Activated T-cell treated with anti-CD3 and anti-CD28 coated beads, Interleukin-2, amount 50 U/mL, for 1 hour (primary cell): ENCODE results near the gene IL20.
"Not testable (repeated sequence)": the region's sequence is repeated elsewhere in the genome, so short reads cannot be mapped to it uniquely, and the experiment has no call there.

Experiments used
- DNase-seq: peaks from one replicate; pipeline ENCODE4 v3.0.0-alpha.2; 2020

IL20 gene

DNA sequence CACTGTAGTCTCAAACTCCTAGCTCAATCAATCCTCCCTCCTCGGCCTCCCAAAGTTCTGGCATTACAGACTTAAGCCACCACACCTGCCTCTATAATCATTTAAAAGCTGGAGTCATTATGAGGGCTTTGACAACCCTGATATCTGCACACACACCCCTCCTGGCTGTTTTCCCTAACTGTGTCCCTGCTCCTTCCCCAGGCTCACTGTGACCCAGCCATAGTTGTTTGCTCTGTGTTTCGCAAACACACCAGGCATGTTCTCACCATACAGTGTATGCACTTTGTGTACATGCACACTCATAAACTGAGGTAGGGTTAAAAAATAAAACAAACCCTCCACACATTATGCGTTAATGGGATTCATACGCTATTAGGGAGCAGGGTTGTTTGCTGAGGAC lies 21.8 kb upstream of the IL20 start:
- DNase-seq: no peak

DNA sequence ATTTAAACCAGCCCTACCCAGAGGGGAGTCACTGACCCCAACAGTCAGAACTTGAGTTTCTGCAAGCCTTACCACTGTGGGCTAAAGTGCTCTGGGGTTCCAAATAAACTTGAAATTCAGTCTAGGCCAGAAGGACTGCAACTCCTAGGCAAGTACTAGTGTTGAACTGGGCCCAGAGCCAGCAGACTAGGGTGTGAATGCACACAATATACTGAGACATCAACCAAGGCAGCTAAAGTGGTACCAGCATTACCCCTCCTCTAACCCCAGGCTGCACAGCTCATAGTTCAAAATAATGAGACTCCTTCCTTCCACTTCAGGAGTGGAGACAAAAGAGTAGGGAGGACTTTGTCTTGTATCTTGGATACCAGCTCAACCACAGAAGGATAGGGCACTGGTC lies 18.9 kb upstream of the IL20 start:
- DNase-seq: no peak

- DNase-seq: no peak
Measured at GRCh38 chr1:206847337-206847834, 18.0 kb upstream of the IL20 start.

DNA sequence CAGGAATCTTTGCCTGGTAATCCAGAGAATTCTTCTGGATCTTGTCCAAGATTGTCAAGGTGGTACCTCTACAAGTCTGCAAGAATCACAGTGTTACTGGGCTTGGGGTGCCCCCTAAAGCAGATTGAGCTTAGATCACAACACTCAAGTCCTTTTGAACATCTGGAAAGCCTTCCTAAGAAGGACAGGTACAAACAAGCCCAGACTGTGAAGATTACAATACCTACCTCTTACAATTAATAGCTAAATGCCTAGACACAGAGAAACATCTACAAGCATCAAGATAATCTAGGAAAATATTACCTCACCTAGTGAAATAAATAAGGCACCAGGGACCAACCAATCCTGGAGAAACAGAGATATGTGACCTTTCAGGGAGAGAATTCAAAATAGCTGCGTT lies 17.5 kb upstream of the IL20 start:
- DNase-seq: no peak

GRCh38 chr1:206850401-206850800 lies 15.0 kb upstream of the IL20 start:
- no peak for DNase-seq

GRCh38 chr1:206851341-206852010 lies 13.9 kb upstream of the IL20 start:
- no peak for DNase-seq

DNA sequence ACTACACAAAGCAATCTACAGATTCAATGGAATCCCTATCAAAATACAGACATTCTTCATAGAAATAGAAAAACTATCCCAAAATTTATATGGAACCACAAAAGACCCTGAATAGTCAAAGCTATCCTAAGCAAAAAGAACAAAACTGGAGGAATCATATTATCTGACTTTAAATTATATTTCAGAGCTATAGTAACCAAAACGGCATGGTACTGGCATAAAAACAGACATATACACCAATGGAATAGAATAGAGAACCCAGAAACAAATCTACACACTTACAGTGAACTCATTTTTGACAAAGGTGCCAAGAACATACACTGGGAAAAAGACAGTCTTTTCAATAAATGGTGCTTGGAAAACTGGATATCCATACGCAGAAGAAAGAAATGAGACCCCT lies 12.8 kb upstream of the IL20 start:
- not testable (repeated sequence) for DNase-seq

DNA sequence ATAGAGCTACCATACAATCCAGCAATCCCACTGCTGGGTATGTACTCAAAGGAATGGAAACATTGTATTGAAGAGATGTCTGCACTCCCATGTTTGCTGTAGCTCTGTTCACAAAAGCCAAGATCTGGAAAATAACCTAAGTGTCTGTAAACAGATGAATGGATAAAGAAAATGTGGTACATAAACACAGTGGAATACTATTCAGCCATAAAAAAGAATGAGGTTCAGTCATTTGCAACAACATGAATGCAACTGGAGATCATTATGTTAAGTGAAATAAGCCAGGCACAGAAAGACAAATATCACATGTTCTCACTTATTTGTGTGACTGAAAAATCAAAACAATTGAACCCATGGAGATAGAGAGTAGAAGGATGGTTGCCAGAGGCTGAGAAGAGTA lies 11.7 kb upstream of the IL20 start:
- DNase-seq: not testable (repeated sequence)

GRCh38 chr1:206854401-206855129 lies 10.9 kb upstream of the IL20 start:
- no peak for DNase-seq

- no peak for DNase-seq
Measured at GRCh38 chr1:206855859-206856258, 9.6 kb upstream of the IL20 start.

GRCh38 chr1:206856674-206857464 lies 8.6 kb upstream of the IL20 start:
- DNase-seq: peak; percentile 24

GRCh38 chr1:206859082-206859521 lies 6.3 kb upstream of the IL20 start:
- no peak for DNase-seq

GRCh38 chr1:206860165-206860564 lies 5.3 kb upstream of the IL20 start:
- no peak for DNase-seq

- DNase-seq: no peak
Measured at GRCh38 chr1:206863266-206863665, 2.2 kb upstream of the IL20 start.

GRCh38 chr1:206866062-206866461 lies 639 bp downstream of the IL20 start:
- DNase-seq: no peak

- no peak for DNase-seq
Measured at GRCh38 chr1:206867239-206867638, 1.8 kb downstream of the IL20 start.

DNA sequence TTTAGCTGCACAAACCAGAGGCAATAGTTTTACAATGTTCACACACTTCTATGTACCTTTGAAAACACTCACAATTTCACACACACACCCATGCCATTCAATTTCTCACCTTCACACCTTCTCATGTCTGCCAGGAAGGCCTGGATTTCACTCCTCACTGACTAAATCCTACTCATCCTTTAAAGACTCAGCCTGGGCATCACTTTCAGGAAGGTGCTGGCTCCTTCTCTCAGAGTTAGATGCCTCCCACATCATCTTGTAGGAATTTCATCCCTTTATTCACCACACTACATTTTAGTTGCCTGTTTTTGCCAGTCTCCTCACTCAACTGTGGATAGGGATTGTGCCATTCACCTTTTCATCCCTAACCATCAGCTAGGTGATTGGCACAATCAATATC lies 2.3 kb downstream of the IL20 start:
- no peak for DNase-seq

DNA sequence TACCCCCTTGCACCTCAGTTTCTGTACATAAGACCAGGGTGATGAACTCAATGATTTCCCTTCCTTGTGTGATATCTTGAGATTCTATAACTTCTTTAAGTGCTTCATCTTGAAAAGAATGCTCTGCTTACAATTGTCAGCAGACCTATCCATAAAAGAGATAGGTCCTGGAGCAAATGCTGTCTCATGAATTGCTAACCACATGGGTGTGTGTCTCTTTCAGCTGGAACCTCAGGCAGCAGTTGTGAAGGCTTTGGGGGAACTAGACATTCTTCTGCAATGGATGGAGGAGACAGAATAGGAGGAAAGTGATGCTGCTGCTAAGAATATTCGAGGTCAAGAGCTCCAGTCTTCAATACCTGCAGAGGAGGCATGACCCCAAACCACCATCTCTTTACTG lies 2.8 kb downstream of the IL20 start:
- DNase-seq: no peak

GRCh38 chr1:206872139-206872538 lies 6.7 kb downstream of the IL20 start:
- DNase-seq: no peak

DNA sequence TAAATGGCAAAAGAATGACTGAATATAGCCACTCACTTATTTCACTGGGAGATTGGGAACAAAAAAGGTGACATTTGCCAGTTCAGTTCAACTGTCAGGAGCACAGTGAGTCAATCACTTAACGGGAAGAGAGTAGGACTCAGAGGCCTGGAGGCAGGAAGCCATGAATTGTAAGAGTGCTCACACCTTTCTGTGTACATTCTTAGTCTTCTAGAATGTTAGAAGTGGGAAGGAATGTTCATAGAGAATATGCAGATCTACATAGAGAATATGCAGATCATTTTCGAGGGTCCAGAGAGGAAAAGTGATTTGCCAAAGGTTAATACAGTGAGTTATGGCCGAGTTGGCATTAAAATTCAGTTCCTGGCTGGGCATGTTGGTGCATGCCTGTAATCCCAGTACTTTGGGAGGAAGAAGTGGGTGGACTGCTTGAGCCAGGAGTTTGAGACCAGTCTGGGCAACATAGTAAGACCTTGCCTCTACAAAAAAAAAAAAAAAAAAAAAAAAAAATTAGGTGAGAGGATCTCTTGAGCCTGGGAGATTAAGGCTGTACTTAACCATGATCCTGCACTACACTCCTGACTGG lies 8.3 kb downstream of the IL20 start:
- no peak for DNase-seq

GRCh38 chr1:206875752-206876377 lies 10.4 kb downstream of the IL20 start:
- no peak for DNase-seq

DNA sequence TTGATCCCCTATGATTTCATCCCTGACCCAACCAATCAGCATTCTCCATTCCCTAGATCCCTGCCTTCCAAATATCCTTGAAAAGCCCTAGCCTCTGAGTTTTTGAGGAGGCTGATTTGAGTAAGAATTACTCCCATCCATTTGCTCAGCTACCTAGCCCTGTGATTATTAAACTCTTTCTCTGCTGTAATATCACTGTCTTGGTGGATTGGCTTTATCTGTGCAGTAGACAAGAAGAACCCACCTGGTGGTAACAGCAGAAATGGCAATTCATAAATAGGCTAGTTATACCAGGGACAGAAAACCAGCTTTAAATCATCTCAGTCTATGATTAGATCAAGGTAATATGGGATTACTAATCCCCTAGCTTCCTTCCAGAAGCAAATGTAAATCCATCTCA lies 13.0 kb downstream of the IL20 start:
- DNase-seq: no peak

DNA sequence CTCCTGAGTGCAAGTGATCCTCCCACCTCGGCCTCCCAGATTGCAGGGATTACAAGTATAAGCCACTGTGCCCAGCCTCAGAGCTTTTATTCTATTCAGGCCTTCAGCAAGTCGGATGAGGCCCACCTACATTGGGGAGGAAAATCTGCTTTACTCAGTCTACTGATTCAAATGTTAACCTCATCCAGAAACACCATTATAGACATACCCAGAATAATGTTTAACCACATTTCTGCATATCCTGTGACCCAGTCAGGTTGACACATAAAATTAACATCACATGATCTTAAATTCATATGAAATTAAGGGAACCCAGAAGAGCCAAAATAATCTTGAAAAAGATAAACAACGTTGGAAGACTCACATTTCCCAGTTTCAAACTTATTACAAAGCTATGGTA lies 14.9 kb downstream of the IL20 start:
- DNase-seq: no peak
